Measurements from ENCODE around the gene RGS12. TPM values are rescaled to one million over a fixed set of nuclear protein-coding genes. Genes with fewer than 3 reads are reported as not detected.

The RGS12 gene
- total and polyA plus RNA-seq, 2 of the 13 experiments (the other 11 are each of a cell fraction or from before 2014, with no cell fraction given): 21.0 to 27.7 TPM

DNA sequence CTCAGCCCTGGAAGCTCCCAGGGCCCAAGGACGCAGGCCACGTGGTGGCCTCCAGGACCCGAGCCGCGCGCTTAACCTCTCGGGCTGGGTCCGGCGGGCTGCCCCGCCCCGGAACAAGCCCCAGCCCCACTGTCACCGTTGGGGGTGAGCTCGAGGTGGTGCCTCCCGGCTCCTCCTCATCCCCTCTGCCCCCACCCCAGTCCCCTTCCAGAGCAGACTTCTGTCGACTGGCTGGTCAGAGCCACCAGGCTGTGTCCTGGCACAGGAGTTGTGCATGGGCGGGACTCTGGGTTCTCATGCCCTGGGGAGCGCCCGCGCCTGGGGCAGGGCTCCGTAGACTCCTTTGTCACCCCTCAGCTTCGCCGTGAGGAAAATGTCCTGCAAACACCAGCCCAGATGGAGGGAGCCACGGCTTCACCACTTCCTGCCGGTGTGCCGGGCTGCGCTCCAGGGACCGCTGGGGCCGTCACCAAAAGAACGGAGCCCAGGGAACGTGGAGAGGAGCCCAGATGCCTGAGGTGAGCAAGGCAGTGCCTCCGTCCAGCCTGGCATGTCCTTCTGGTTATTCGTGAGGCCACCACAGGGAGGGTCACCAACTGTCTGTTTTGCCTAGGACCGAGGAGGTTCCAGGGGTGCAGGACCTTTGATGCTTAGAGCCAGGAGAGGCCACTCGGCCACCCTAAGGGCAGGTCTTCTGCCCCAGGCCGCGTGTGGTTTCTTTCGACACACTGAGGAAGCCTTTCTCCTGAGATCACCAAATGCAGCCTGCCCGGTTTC, 7.1 kb upstream of the RGS12 start (continued):
- TF ChIP-seq ZIK1 (CRISPR knock-in tag; IDR thresholded peaks at IDR 0.05; ENCODE audit: borderline replicate concordance, low read depth) (no peak), TBL1XR1 (IDR thresholded peaks at IDR 0.05; ENCODE audit: borderline replicate concordance, low read length, partially characterized antibody) (no peak), SRSF9 (IDR thresholded peaks at IDR 0.05; ENCODE audit: borderline replicate concordance, insufficient read depth, low read depth, low read length, poor library complexity, severe bottlenecking) (no peak), PHF8 (CRISPR knock-in tag; IDR thresholded peaks at IDR 0.05) (peak; percentile 49), HOXA9 (CRISPR knock-in tag; IDR thresholded peaks at IDR 0.05; ENCODE audit: borderline replicate concordance) (no peak), RAD51 (IDR thresholded peaks at IDR 0.05; ENCODE audit: borderline replicate concordance) (no peak), ZNF263 (CRISPR knock-in tag; IDR thresholded peaks at IDR 0.05) (peak; percentile 58; the same call in 1 of the 2 replicates), SP1 (IDR thresholded peaks at IDR 0.05) (no peak), SP1 (CRISPR knock-in tag; IDR thresholded peaks at IDR 0.05) (no peak), HHEX (CRISPR knock-in tag; IDR thresholded peaks at IDR 0.05) (no peak), ASH2L (IDR thresholded peaks at IDR 0.05; ENCODE audit: insufficient read length, low read depth, low read length) (no peak), RARA (CRISPR knock-in tag; IDR thresholded peaks at IDR 0.05) (peak; percentile 64), ZNF530 (CRISPR knock-in tag; IDR thresholded peaks at IDR 0.05; ENCODE audit: low read depth) (no peak), NCOA1 (CRISPR knock-in tag; IDR thresholded peaks at IDR 0.05) (no peak), ZBTB39 (CRISPR knock-in tag; IDR thresholded peaks at IDR 0.05) (no peak), HDAC2 (CRISPR knock-in tag; IDR thresholded peaks at IDR 0.05) (peak; percentile 48), ZFP82 (CRISPR knock-in tag; IDR thresholded peaks at IDR 0.05; ENCODE audit: borderline replicate concordance) (0 out of 2 replicates have a peak, but pooled peaks have one; percentile 44), KMT2B (CRISPR knock-in tag; IDR thresholded peaks at IDR 0.05) (0 out of 2 replicates have a peak, but pooled peaks have one; percentile 26), DZIP1 (CRISPR knock-in tag; IDR thresholded peaks at IDR 0.05) (no peak; the same call in 1 of the 2 replicates), YY1 (IDR thresholded peaks at IDR 0.05; ENCODE audit: insufficient read depth, insufficient replicate concordance, low read depth, low read length) (no peak), NFIC (IDR thresholded peaks at IDR 0.05; ENCODE audit: low read length) (no peak), ATF7 (IDR thresholded peaks at IDR 0.05) (no peak), ATF7 (CRISPR knock-in tag; IDR thresholded peaks at IDR 0.05) (peak; percentile 29; the same call in 1 of the 2 replicates)
- TF ChIP-seq, protein P1, sequence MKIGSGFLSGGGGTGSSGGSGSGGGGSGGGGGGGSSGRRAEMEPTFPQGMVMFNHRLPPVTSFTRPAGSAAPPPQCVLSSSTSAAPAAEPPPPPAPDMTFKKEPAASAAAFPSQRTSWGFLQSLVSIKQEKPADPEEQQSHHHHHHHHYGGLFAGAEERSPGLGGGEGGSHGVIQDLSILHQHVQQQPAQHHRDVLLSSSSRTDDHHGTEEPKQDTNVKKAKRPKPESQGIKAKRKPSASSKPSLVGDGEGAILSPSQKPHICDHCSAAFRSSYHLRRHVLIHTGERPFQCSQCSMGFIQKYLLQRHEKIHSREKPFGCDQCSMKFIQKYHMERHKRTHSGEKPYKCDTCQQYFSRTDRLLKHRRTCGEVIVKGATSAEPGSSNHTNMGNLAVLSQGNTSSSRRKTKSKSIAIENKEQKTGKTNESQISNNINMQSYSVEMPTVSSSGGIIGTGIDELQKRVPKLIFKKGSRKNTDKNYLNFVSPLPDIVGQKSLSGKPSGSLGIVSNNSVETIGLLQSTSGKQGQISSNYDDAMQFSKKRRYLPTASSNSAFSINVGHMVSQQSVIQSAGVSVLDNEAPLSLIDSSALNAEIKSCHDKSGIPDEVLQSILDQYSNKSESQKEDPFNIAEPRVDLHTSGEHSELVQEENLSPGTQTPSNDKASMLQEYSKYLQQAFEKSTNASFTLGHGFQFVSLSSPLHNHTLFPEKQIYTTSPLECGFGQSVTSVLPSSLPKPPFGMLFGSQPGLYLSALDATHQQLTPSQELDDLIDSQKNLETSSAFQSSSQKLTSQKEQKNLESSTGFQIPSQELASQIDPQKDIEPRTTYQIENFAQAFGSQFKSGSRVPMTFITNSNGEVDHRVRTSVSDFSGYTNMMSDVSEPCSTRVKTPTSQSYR (CRISPR knock-in tag; IDR thresholded peaks at IDR 0.05; ENCODE audit: borderline replicate concordance): no peak; the same call in 1 of the 2 replicates

Measured in HepG2 (cell line).